Neural cell (in vitro differentiated cells): ENCODE measurements around the gene RNF227. TPM values are rescaled to one million over a fixed set of nuclear protein-coding genes. Genes with fewer than 3 reads are reported as not detected.

Source experiments
- H2AFZ ChIP-seq: fragments of 200-600, 300-800 bp; sonication (generic), shearing (Covaris generic); 2 replicates; pipeline ENCODE4 v1.6.0; 2014; ENCODE audit warnings: low read depth, mild to moderate bottlenecking, antibody characterized with exemption, low read length, moderate library complexity
- H3F3A ChIP-seq: fragments of 200-600 bp; shearing (Covaris generic); 2 replicates; pipeline ENCODE4 v1.6.1; 2016; ENCODE audit warnings: mild to moderate bottlenecking, moderate library complexity, mixed read lengths, antibody characterized with exemption, low read length; ENCODE audit not compliant: insufficient read depth, poor library complexity, severe bottlenecking
- H3K27ac ChIP-seq: fragments of 200-600, 300-800 bp; sonication (generic), shearing (Covaris generic); 2 replicates; pipeline ENCODE4 v1.5.1; 2014; ENCODE audit warnings: mild to moderate bottlenecking, low read length, moderate library complexity
- H3K27me3 ChIP-seq: fragments of 300-800, 200-600 bp; sonication (generic), shearing (Covaris generic); 2 replicates; pipeline ENCODE4 v1.6.0; 2014; ENCODE audit warnings: mild to moderate bottlenecking, low read depth, low read length, moderate library complexity; ENCODE audit not compliant: insufficient read depth
- H3K36me3 ChIP-seq: fragments of 300-800, 200-600 bp; sonication (generic), shearing (Covaris generic); 2 replicates; pipeline ENCODE4 v1.5.1; 2014; ENCODE audit warnings: mild to moderate bottlenecking, antibody characterized with exemption, low read length, moderate library complexity; ENCODE audit not compliant: insufficient read depth
- H3K4me2 ChIP-seq: fragments of 300-800, 200-600 bp; sonication (generic), shearing (Covaris generic); 2 replicates; pipeline ENCODE4 v1.6.0; 2014; ENCODE audit warnings: mild to moderate bottlenecking, low read length
- H3K4me3 ChIP-seq: fragments of 300-800, 200-600 bp; sonication (generic), shearing (Covaris generic); 2 replicates; pipeline ENCODE4 v1.5.1; 2014; ENCODE audit warnings: mild to moderate bottlenecking, low read length, moderate library complexity
- H3K79me2 ChIP-seq: fragments of 200-600 bp; shearing (Covaris generic); replicated peaks from 2 replicates; pipeline ENCODE4 v1.6.0; 2014; ENCODE audit warnings: mild to moderate bottlenecking, low read length, moderate library complexity; ENCODE audit not compliant: insufficient read depth
- H3K9ac ChIP-seq: fragments of 300-800, 200-600 bp; sonication (generic), shearing (Covaris generic); 2 replicates; pipeline ENCODE4 v1.6.1; 2016; ENCODE audit warnings: mild to moderate bottlenecking, low read length, mixed read lengths
- H3K9me2 ChIP-seq: fragments of 200-600 bp; shearing (Covaris generic); 2 replicates; pipeline ENCODE4 v1.6.1; 2016; ENCODE audit warnings: mild to moderate bottlenecking, low read length, mixed read lengths; ENCODE audit not compliant: insufficient read depth
- H3K9me3 ChIP-seq: fragments of 200-600, 300-800 bp; sonication (generic), shearing (Covaris generic); 2 replicates; pipeline ENCODE4 v1.6.1; 2016; ENCODE audit warnings: mild to moderate bottlenecking, mixed run types, low read length, moderate library complexity, mixed read lengths
- H4K20me1 ChIP-seq: fragments of 200-600 bp; shearing (Covaris generic); 2 replicates; pipeline ENCODE4 v1.6.1; 2016; ENCODE audit warnings: mild to moderate bottlenecking, mixed run types; ENCODE audit not compliant: insufficient read depth
- EP300 ChIP-seq: fragments of 450-650 bp; conservative IDR thresholded peaks from 2 replicates; pipeline ENCODE4 v1.6.1; 2014; ENCODE audit warnings: antibody characterized with exemption, mild to moderate bottlenecking, moderate library complexity; ENCODE audit not compliant: poor library complexity, severe bottlenecking
- EZH2 ChIP-seq: fragments of 200-600, 300-800 bp; shearing (Covaris generic), sonication (generic); IDR thresholded peaks from 2 replicates; pipeline ENCODE4 v1.6.1; 2014; ENCODE audit warnings: antibody characterized with exemption, low read length, borderline replicate concordance, mild to moderate bottlenecking; ENCODE audit not compliant: insufficient read depth, poor library complexity, severe bottlenecking
- MXI1 ChIP-seq: fragments of 450-650 bp; conservative IDR thresholded peaks from 2 replicates; pipeline ENCODE4 v1.6.1; 2014; ENCODE audit warnings: antibody characterized with exemption, mild to moderate bottlenecking; ENCODE audit not compliant: poor library complexity, severe bottlenecking
- POLR2AphosphoS5 ChIP-seq: IDR thresholded peaks from 2 replicates; pipeline ENCODE4 v1.6.1; 2012
- RAD21 ChIP-seq: fragments of 450-650 bp; conservative IDR thresholded peaks from 2 replicates; pipeline ENCODE4 v1.6.1; 2014; ENCODE audit warnings: antibody characterized with exemption, mild to moderate bottlenecking, moderate library complexity
- SMC3 ChIP-seq: fragments of 450-650 bp; conservative IDR thresholded peaks from 2 replicates; pipeline ENCODE4 v1.6.1; 2014; ENCODE audit warnings: antibody characterized with exemption, mild to moderate bottlenecking, moderate library complexity; ENCODE audit not compliant: poor library complexity
- TAF1 ChIP-seq: IDR thresholded peaks from 2 replicates; pipeline ENCODE4 v1.6.1; 2012; ENCODE audit warnings: low read depth
- polyA plus RNA-seq: library from polyadenylated mRNA; depleted of rRNA; stranded (reverse); fragments of >200 nt; gene quantifications from 2 replicates; pipeline ENCODE4 v1.2.3, GENCODE V29; 2014
- TF ChIP-seq, protein P1 (sequence below): fragments of 450-650 bp; IDR thresholded peaks from 2 replicates; pipeline ENCODE4 v1.5.1; 2014; ENCODE audit warnings: antibody characterized with exemption, mild to moderate bottlenecking, moderate library complexity; ENCODE audit not compliant: poor library complexity, severe bottlenecking
- TF ChIP-seq, protein P2 (sequence below): IDR thresholded peaks from 2 replicates; pipeline ENCODE4 v1.6.1; 2012; ENCODE audit warnings: borderline replicate concordance

Gene RNF227
- polyA plus RNA-seq, 1 donor from 2014 or later, result 69.9 TPM

DNA sequence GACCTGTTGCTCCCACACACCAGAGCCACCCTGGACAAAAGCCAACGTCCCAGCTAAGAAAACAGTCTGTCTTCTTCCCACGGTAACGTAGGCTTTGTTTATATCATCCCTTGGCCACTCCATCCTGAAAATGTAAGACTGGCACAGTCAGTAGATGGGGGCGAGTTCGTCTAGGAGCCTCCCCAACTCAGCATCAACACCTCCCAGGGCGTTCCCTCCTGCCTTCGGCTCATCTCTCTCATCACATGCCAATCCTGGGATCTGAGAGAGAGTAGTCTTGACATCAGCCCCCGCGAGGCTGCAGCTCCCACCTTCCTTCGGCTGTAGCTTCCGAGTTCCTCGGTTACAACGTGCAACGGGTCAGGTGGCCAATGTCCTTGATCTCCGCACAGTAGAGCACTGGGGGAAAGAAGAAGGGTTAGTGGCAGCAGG, 894 bp downstream of the RNF227 start:
- H3K9me2 ChIP-seq, result no peaks in the 10 kb centered on the region
- peak overlapping the region; percentile 83 for H3K4me3 ChIP-seq
- no peaks in the 10 kb centered on the region for H4K20me1 ChIP-seq
- no peak overlapping the region for H2AFZ ChIP-seq
- no peaks in the 10 kb centered on the region for H3K9me3 ChIP-seq
- no peaks in the 10 kb centered on the region for H3K36me3 ChIP-seq
- no peaks in the 10 kb centered on the region for H3K79me2 ChIP-seq
- H3K27ac ChIP-seq, result peak overlapping the region; percentile 83
- no peaks in the 10 kb centered on the region for H3K27me3 ChIP-seq
- TF ChIP-seq TAF1, result peak; percentile 28
- no peak for TF ChIP-seq MXI1
- H3K4me2 ChIP-seq, result peak overlapping the region; percentile 96
- peaks cover 9% of the 10 kb centered on the region for H3F3A ChIP-seq
- peak overlapping the region; percentile 84 for H3K9ac ChIP-seq

DNA sequence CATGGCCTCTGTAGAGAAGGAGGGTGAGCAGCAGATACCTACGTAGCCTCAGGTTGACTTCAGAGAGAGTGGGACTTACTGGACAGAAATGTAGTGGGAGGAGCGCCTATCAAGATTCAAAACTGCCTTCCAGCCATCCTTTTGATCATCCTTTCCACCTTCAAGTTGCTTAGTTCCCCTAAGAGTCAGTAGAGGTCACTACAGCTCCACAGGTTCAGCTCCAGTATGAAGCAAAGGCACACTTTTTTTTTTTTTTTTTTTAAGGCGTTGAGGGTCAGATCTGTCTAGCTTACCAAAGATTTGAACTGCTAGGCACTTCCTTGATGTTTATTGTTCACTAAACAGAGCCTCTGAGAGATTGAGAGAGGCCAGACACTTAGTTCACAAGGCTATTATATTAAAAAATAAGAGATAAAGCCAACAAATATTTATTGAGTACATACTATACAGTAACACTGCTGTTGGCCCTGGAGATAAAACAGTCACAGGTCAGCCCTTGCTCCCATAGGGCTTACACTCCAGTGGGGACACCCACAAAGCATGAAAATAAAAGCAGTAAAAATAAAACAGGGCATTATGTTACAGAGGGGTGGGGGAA, 3.1 kb downstream of the RNF227 start:
- no peak overlapping the region for H2AFZ ChIP-seq
- H3F3A ChIP-seq, result peaks cover 9% of the 10 kb centered on the region
- peaks cover 6% of the 10 kb centered on the region for H4K20me1 ChIP-seq
- H3K9me3 ChIP-seq, result no peaks in the 10 kb centered on the region
- H3K4me2 ChIP-seq, result no peak overlapping the region
- H3K9ac ChIP-seq, result no peak overlapping the region
- H3K9me2 ChIP-seq, result no peaks in the 10 kb centered on the region
- H3K79me2 ChIP-seq, result no peaks in the 10 kb centered on the region
- TF ChIP-seq EP300, result no peak
- TF ChIP-seq POLR2AphosphoS5, result no peak
- TF ChIP-seq, protein P1, sequence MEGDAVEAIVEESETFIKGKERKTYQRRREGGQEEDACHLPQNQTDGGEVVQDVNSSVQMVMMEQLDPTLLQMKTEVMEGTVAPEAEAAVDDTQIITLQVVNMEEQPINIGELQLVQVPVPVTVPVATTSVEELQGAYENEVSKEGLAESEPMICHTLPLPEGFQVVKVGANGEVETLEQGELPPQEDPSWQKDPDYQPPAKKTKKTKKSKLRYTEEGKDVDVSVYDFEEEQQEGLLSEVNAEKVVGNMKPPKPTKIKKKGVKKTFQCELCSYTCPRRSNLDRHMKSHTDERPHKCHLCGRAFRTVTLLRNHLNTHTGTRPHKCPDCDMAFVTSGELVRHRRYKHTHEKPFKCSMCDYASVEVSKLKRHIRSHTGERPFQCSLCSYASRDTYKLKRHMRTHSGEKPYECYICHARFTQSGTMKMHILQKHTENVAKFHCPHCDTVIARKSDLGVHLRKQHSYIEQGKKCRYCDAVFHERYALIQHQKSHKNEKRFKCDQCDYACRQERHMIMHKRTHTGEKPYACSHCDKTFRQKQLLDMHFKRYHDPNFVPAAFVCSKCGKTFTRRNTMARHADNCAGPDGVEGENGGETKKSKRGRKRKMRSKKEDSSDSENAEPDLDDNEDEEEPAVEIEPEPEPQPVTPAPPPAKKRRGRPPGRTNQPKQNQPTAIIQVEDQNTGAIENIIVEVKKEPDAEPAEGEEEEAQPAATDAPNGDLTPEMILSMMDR, result peak; percentile 79
- TF ChIP-seq SMC3, result peak; percentile 77
- TF ChIP-seq, protein P2, sequence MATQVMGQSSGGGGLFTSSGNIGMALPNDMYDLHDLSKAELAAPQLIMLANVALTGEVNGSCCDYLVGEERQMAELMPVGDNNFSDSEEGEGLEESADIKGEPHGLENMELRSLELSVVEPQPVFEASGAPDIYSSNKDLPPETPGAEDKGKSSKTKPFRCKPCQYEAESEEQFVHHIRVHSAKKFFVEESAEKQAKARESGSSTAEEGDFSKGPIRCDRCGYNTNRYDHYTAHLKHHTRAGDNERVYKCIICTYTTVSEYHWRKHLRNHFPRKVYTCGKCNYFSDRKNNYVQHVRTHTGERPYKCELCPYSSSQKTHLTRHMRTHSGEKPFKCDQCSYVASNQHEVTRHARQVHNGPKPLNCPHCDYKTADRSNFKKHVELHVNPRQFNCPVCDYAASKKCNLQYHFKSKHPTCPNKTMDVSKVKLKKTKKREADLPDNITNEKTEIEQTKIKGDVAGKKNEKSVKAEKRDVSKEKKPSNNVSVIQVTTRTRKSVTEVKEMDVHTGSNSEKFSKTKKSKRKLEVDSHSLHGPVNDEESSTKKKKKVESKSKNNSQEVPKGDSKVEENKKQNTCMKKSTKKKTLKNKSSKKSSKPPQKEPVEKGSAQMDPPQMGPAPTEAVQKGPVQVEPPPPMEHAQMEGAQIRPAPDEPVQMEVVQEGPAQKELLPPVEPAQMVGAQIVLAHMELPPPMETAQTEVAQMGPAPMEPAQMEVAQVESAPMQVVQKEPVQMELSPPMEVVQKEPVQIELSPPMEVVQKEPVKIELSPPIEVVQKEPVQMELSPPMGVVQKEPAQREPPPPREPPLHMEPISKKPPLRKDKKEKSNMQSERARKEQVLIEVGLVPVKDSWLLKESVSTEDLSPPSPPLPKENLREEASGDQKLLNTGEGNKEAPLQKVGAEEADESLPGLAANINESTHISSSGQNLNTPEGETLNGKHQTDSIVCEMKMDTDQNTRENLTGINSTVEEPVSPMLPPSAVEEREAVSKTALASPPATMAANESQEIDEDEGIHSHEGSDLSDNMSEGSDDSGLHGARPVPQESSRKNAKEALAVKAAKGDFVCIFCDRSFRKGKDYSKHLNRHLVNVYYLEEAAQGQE, result no peak
- TF ChIP-seq RAD21, result peak; percentile 80
- no peak for TF ChIP-seq MXI1
- TF ChIP-seq TAF1, result no peak
- no peak for TF ChIP-seq EZH2
- H3K4me3 ChIP-seq, result no peak overlapping the region
- no peaks in the 10 kb centered on the region for H3K27me3 ChIP-seq
- H3K36me3 ChIP-seq, result no peaks in the 10 kb centered on the region
- no peak overlapping the region for H3K27ac ChIP-seq
